Activated CD8-positive, alpha-beta memory T cell treated with anti-CD3 and anti-CD28 coated beads, Interleukin-2, amount 50 U/mL, for 1 hour (primary cell): ENCODE measurements around the gene SERTAD3.
A peak's percentile ranks its signal among the peaks of the same experiment; 100 is the strongest.

Source experiments
- DNase-seq: peaks from one replicate; pipeline ENCODE4 v3.0.0-alpha.2; 2020; ENCODE audit errors: extremely low read depth

The SERTAD3 gene

GRCh38 chr19:40425450-40426287 lies 18.5 kb downstream of the SERTAD3 start, which contains the start of gene SERTAD1:
Gene SERTAD1 (minus strand): TSS chr19:40425992. CDS start chr19:40423546, 2,446 bp downstream.
- peak; percentile 100 for DNase-seq

DNA sequence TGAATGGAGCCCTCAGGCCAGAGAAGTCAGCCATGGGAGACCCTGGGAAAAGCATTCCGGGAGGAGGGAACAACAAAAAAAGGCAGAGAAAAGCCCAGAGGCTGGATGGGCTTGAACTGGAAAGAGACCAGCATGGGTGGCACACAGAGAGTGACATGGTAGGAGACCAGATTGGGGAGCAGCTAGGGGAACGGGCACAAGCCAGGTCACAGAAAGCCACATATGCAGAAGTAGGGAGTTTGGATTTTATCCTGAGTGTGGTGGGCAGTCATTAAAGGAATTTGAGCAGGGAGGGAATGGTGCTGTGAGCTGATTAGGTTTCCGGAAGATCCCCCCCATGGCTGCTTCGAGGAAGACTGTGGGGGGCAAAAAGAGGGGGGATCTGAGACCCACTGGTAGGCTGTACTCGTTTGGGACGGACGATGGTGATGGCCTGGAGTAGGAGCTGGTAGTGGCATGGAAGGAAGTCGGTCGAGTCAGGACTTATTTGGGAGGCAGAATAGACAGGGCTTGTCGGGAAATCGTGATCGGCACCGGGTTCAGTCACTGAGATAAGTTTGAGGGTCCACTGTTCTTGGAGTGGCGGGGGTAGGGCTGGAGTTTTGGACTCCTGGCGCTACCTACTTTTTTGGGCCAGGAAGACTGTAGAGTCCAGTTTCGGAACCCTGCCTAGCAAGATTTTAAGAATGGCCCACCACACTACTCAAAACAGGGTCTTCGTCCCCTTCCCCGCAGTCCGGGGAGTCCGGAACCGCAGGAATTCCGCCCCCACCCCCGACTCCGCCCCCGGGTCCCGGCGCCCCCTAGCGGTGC lies 19.3 kb downstream of the SERTAD3 start:
- no peak for DNase-seq

DNA sequence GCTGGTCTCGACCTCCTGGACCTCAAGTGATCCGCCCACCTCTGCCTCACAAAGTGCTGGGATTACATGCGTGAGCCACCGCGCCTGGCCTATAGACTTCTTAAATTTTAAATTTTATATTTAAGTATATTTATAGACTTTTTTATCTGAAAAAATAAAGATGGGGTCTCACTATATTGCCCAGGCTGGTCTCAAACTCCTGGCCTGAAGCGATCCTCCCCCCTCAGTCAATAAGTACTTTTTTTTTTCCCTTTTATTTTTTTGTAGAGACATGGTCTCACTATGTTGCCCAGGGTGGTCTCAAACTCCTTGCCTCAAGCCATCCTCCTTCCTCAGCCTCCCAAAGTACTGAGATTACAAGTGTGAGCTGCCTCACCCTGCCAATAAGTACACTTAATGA lies 20.2 kb downstream of the SERTAD3 start:
- DNase-seq, result no peak

GRCh38 chr19:40422748-40423566 lies 21.2 kb downstream of the SERTAD3 start:
- DNase-seq, result no peak

DNA sequence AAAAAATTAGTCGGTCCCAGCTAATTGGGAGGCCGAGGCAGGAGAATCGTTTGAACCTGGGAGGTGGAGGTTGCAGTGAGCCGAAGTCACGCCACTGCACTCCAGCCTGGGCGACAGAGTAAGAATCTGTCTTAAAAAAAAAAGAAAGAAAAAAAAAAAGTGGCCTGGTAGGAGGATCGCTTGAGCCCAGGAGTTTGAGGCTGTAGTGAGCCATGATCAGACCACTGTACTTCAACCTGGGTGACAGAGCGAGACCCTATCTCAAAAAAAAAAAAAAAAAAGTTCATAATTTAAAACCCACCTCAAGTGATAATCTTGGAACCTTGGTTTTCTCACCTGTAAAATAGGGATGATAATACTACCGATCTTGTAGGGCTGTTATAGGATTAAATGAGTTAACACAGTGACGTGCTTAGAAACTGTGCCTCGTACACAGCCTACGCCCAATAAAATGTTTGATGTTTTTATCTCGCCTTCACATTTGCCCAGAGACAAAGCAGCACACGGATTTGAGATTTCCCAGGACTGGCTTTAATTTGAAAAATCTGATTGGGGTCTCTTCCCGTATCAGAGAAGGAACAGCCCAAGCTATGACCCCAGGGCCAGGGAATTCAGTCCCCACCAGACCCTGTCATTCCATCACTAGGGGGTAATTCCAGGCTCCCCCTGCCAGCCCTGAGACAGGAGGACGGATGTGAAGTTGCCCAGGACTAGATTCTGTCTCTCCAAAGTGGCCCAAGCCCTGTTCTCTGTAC lies 22.0 kb downstream of the SERTAD3 start:
- no peak for DNase-seq

DNA sequence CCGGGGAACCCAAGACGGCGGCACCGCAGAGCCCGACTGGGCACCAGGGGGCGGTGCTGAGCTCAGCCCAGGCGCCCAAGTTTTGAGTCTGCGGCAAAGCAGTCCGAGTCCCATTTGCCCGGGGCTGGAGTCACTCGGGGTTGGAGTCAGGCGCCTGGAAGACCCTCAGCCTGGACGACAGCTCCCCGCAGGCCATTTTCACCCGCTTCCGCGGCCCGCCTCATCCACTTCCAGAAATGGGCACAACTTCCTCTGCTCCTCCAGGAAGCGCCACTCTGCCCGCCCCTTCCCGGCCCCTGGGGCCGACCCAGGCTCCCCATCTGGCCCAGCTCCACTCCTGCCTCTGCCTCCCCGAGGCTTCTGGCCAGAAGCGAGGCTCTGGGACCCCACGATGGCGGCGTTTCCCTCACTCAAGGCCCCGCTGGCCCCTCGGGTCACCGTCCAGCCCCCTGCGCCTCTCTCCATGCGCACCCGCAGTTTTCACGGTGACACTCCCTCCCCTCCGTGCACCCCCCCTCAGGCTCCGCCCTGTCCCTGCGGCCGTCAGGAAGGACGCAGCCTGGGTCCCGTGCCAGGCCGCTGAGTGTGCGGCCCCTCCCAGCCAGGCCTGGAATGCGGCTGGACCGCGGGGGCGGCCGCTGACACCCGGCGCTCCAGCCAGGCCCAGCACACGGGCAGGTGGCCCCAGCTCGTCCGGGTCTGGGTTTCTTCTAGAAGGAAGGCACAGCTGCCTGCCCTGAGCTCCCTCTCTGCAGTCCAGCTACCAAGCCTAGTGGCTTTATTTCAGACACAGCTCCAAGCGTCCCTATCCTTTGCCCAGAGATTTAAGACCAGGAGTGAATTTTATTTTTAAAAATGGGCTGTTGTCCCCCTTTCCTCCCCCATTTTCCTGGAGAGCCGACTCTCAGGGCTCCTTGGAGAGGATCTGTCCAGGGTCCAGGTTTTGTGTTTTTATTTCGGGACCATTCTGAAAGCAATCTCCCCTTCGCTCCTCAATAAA lies 23.1 kb downstream of the SERTAD3 start:
- no peak for DNase-seq

GRCh38 chr19:40420451-40420765 lies 23.7 kb downstream of the SERTAD3 start:
- no peak for DNase-seq

- DNase-seq, result no peak
Observed at GRCh38 chr19:40419780-40420179, 24.4 kb downstream of the SERTAD3 start.

GRCh38 chr19:40419066-40419612 lies 25.0 kb downstream of the SERTAD3 start:
- no peak for DNase-seq

- DNase-seq, result no peak
Observed at GRCh38 chr19:40418040-40418439, 26.1 kb downstream of the SERTAD3 start.

- no peak for DNase-seq
Observed at GRCh38 chr19:40417643-40417981, 26.5 kb downstream of the SERTAD3 start.

DNA sequence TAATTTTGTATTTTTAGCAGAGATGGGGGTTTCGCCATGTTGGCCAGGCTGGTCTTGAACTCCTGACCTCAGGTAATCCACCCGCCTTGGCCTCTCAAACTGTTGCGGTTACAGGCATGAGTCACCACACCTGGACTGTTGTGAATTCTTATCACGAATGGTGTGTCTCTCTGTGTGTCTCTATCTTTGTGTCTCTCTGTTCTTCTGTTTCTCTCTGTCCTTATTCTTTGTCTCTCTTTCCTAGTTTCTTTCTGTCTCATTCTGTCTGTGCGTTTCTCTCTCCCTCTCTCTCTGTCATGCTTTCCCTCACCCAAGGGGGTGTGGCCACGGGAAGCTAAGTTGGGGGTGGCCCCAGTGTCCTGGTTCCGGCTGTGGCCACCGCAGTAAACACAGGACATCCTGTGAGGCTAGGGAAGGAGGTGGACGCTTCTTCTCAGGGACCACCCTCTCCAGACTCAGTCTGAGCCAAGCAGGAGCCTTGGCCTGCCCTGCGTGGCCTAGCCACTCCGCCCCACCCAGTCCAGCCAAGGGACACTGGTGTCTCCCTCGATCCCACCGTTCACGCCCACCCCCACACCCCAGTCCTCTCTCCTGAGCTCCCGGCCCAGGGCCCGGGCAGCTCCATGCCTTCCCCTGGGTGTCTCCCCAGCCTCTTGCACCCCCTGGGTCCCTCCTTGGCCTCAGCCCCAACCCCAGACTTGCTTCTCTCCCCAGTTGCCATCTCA lies 27.1 kb downstream of the SERTAD3 start:
- DNase-seq, result no peak

DNA sequence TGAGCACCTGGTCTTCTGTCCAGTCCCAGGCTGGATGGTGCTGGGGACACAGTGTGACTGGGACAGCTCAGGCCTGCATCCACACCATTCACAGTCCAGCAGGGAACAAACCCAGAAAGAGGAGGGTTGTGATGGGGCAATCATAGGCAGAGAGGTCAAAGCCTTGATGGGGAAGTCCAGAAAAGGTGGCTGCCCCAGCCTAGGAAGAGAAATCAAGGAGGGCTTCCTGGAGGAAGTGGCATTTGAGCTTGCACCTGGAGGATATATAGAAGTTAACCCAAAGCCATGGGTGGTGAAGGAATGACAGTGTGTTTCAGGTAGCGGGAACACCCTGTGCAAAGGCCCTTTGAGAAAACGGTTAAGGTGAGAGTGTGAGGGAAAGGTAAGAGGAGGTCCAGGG lies 28.4 kb downstream of the SERTAD3 start:
- DNase-seq, result no peak

DNA sequence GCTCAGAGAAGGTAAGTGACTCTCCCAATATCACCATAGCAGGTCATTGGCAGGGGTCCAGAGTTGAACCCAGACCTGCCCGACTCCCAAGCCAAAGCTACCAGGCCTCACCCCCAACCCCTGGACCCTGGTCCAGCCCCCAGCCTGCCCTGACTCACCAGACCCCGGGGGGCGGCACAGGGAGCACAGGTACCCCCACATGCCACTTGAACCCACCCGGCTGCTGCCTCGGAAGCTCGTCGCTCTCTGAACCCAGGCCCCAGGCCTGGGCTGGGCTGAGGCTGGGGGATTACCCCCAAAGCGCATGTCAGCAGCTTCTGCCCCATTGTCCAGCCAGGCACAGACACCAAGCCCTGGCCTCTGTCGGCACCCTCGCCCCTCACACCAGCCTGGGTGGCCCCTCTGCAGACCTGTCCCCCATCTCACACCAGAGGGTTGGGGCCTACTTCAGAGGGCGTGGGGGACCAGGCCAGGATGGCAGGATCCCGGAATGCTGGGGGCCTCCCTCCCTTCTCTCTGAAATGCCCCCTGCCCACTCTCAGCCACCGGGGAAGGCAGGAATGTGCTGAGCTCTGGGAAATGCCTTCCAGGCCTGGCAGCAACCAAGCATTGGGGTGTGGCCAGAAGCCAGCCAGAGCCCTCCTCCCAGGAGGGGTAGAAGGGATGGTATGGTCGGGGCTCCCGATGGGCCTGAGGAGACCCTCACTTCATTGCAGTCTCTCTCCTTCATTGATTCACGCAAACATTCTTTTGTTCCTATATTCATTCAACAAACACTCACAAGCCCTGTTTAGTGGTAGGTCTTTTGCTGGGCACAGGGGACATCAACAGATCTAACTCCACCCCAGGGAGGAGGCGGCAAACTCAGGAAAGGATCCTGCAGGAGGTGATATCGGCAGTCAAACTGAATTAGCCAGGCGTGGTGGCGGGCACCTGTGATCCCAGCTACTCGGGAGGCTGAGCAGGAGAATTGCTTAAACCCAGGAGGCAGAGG lies 29.3 kb downstream of the SERTAD3 start:
- no peak for DNase-seq

- DNase-seq, result no peak
Observed at GRCh38 chr19:40413291-40413845, 30.8 kb downstream of the SERTAD3 start, which contains the start of gene PRX. Gene PRX (minus strand): TSS chr19:40413378. CDS start chr19:40407932, 5,446 bp downstream.

DNA sequence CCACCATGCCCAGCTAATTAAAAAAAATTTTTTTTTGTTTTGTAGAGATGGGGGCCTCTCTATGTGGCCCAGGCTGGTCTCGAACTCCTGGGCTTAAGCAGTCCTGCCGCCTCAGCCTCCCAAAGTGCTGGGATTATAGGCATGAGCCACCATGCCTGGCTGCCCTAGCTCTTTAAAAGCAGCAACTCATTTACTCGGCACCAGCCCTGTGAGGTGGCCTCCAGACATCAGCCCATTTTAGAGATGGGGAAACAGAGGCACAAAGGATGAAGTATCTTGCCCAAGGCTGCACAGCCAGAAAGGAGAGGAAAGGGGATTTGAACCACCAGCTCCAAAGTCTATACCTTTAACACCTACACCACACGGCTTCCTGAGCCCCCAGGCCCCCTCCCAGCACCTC lies 31.3 kb downstream of the SERTAD3 start:
- no peak for DNase-seq

GRCh38 chr19:40411958-40412499 lies 32.1 kb downstream of the SERTAD3 start:
- DNase-seq, result no peak
